Measurements from ENCODE around the gene SDK1.

SDK1 gene

DNA sequence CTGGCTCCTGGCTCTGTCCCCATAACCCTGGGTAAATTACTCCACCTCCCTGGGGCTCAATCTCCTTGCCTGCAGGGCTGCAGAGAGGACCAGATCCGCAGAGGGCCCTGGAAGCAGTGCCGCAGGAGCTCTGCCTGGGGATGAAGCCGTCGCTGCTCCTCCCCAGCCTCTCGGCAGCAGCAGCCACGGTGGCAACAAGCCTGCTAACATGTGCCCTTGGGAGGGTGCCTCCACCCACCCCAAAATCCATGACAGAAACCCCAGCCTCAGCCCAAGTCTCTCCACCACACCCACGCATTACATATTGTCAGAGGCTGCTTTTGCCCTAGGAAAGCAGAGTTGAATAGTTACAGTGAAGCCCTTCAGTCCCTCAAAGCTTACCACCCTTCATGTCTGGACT, 894.6 kb downstream of the SDK1 start:
- no peak for DNase-seq (ENCODE audit: low read depth in 2 of 2)

DNA sequence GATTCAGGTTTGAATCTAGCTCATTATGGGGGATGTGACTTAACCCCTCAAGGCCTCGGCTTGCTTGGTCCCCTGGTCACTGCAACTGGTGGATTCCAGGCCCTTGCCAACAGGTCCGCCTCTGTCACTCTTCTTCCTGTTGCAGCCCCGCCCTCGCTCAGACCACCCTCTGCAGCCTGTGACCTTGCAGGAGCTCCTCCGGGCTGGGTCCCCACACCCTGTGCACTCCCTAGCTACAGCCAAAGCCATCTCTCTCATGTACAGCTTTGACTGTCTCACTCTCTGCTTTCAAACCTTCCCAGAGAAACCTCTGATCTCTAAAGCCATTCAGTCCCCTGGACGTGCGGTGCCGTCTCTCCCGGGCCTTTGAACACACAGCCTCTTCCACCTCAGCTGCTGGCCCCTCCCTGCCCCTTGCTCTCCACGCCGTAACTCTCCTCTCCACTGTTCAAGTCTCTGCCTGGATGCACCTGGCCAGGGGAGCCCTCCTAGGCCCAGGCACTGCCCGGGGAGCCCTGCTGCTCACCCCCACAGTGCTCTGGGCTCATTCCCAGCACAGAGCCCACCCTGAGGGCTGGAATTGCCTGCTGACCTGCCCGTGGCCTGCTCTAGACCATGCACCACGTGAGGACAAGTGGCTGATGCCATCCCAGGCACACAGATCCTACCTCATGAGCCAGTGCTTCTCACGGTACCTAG, 895.2 kb downstream of the SDK1 start:
- no peak for DNase-seq (ENCODE audit: low read depth in 2 of 2)

DNA sequence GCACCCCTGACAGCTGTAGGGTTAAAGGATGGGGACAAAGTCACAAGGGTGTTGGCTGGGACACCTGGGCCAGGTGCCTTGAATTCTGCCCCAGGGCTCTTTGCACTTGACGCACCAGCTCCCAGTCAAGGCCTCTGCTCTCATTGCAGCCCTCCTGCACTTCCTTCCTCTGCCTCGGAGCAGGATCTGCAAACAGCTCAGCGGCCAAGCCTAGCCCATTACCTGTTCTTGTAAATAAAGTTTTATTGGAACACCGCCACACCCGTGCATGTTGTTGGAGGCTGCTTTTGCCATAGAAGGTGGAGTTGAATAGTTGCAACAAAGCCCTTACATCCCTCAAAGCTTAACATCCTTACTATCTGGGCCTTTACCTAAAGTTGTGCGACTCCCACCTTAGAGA, 897.2 kb downstream of the SDK1 start:
- DNase-seq (ENCODE audit: low read depth in 2 of 2) = no peak

DNA sequence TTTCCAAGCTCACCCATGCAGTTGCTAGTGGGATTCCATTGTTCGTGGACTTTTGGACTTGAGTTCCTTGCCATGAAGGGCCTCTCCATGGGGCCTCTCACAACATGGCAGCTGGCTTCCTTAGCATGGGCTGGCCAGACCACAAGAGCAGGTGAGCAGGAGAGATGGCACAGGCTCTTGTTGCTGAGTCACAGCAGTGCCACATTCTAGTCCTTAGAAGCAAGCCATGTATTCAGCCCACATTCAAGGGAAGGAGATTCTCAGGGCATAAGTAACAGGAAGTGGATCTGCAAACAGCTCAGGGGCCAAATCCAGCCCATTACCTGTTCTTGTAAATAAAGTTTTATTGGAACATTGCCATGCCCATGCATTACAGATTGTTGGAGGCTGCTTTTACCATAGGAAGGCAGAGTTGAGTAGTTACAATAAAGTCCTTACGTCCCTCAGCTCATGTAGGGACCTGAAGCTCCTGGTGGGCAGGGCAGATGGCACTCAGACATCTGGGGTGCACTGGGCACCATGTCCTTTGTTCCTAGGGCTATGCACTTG, 899.6 kb downstream of the SDK1 start:
- no peak for DNase-seq (ENCODE audit: low read depth in 2 of 2)

DNA sequence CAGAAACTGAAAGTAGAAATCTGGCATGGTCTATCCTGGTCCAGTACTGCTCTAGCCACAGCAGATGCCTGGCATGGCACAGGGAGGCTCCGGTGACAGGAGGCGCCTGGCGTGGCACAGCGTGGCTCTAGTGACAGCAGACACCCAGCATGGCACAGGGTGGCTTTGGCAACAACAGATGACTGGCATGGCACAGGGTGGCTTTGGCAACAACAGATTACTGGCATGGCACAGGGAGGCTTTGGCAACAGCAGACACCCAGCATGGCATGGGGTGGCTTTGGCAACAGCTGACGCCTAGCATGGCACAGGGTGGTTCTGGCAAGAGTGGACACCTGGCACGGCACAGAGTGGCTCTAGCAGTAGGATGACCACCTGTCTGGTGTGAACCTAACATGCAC, 900.5 kb downstream of the SDK1 start:
- no peak for DNase-seq (ENCODE audit: low read depth in 2 of 2)

DNA sequence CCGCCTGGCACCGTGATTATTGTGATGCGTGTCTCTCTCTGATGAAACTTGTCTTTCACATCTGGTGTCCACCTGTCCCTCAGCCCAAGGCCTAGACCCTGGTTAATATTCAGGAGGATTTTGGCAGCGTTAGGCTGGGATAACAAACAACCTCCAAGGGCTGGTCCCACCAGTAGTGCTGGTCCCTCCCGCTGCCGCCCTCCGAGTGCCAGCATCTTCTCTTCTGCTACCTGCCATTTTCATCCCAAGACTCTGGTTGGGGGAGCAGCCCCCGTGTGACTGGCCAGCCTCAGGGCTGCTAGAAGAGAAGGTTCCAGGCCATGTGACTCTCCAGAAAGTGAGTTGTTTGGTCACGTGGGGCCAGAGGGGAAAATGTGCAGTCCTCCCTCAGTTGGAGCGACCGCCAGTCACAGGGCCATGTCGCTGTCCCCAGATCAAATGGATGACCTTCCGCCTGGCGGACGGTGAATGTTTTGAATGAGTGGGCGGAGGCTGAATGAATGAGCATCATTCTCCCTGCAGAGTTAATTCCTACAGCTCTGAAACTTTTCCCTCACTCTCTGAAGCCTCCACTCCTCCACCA, 901.2 kb downstream of the SDK1 start:
- no peak for DNase-seq (ENCODE audit: low read depth in 2 of 2)

DNA sequence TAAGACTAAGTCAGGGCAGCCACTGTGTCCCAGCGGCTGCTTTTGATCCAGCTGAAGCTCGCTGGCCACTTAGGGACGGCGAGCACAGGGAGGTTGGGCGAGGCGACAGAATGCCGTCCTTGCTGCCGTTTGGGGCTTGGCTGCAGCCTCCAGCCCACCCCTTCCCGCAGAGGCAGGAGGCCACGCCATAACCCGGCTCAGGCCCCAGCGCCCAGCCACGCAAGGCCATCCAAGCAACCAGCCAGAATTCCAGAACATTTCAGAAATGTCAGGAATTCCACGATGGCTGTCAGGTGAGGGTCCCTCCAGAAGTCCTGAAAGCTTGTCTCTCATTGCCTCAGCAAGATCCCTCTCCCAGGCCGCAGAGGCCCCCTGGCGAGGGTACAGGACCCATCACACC, 901.9 kb downstream of the SDK1 start:
- DNase-seq (ENCODE audit: low read depth in 2 of 2) = no peak

DNA sequence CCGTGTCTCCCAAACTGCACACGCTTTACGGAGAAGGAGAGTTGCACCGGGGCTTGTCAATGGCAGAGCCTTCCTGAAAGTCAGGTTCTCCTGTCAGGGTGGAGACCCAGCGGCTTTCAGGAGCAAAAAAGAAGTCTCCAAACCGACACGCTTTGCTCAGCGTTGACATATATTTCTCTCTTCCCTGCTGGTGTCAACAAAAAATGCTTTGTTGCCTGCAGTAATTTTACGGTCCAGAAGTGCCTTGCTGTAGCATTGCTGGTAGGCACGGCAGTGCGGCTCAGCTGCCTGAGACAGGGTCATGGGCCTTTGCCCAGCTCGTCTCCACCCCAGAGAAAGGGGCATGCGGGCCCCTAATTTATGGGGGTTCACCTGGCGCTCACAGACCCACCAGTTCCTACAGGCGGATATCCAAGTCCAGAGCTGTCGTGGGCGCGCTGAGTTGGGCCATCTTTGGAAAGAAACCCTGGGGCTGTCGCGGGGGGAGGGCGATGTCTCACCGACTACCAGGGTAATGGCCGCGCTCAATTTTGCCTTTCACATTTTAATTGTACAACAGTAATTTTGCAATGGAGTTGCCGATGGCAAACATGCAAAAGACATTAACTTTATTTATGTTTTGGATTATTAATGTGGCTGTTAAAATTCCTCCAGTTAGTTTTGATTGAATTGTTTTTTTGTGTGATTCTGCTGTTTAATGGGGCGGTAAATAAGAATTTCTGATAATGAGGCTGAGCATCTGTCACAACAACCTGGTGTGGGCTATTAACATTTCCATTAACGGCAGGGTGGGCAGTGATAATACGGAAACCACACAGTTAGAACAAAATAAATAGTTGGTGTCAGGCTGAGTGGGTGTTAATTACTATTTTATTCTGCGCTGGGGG, 902.8 kb downstream of the SDK1 start:
- no peak for DNase-seq (ENCODE audit: low read depth in 2 of 2)

DNA sequence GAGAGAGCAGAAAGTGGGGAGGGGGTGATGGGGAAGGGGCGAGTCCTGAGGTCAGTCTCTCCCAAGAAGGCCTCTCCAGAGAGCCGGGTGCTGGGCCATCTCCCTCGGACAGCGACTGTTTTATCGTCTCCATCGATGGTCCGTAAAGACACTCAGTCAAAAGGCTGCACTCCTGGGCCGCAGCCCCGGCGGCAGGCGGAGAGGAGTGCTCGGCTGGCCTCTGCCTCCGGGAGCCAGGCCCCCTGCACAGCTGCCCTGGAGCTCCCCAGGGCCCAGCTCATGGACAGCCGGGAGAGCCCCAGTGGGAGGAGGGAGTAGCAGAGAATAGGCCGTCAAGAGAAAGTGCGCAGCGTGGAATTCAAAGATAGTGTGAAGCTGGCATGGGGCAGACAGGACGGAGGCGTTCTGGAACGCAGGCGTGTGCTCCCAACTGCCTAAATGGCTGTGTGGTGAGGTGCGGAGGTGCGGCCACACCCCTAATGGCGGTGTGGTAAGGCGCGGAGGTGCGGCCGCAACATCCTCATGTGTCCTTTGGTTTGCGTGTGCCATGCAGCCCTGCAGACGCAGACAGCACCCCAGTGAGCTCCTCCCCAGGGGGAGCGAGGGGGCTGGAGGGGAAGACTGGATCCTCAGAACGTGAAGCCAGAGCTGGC, 903.6 kb downstream of the SDK1 start:
- peak in 1 of 2 experiments; percentile 19 for DNase-seq (ENCODE audit: low read depth in 2 of 2)

DNA sequence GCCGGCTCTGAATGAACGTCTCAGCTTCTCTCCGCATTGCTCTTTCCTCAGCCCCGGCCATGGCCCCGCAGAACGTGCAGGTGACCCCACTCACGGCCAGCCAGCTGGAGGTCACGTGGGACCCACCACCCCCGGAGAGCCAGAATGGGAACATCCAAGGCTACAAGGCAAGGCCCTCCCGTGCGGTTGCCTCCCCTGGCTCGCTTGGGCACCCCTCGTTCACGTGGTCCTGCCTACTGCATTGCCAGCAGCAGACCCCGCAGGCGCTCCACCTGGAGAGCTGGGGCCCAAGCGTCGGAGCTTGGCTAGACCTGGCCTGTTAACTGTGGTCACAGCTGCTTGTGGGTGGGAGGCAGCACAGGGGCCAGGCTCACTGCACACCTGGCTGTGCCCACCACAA, 904.8 kb downstream of the SDK1 start:
- DNase-seq (ENCODE audit: low read depth in 2 of 2) = no peak

DNA sequence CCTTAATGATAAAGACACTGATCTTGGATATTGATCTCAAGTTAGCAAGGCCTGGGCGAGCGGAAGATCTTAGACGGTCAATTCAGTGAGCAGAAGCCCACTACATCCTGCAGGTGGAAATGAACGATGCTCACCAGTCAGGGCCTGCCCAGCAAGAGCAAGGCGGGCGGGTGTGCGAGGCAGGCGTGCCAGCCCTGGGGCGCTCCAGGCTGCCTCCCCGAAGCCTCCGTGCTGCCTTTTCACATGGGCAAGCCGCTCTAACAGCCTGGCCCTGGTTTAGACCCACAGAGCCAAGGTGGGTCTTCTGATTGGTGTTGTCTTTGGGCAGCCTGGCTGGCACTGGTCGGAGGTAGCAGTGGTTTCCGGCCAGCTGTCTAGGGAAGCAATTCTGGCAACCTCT, 906.0 kb downstream of the SDK1 start:
- DNase-seq (ENCODE audit: low read depth in 2 of 2) = no peak

DNA sequence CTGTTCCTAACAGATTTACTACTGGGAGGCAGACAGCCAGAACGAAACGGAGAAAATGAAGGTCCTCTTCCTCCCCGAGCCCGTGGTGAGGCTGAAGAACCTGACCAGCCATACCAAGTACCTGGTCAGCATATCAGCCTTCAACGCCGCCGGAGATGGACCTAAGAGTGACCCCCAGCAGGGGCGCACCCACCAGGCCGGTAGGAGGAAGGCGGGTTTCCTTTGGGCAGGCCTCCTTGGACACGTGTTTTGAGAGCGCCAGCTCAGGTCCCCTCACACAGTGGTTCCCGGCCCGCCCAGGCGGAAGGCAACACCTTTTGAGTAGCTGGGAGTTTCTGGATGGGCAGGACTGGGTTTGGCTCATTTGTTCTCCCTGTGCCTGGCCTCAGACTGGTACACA, 907.0 kb downstream of the SDK1 start:
- no peak for DNase-seq (ENCODE audit: low read depth in 2 of 2)

DNA sequence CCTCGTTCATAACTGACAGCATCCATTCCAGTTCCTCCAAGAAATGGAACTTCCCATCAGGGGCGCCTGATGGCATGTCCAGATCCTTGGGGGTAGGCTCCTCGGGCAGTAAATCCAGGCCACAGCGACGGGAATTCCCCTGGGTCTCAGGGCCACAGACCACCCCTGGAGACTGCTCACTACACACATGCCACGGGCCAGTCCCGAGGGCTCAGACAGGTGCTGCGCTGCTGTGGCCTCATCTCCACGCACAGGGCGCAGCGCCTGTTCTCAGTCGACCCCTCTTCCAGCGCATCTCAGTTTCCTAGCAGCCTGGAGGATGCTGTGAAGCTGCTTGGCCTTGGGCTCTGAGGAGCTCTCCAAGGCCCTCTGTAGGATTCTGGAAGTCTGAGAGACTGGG, 907.5 kb downstream of the SDK1 start:
- DNase-seq (ENCODE audit: low read depth in 2 of 2) = no peak

DNA sequence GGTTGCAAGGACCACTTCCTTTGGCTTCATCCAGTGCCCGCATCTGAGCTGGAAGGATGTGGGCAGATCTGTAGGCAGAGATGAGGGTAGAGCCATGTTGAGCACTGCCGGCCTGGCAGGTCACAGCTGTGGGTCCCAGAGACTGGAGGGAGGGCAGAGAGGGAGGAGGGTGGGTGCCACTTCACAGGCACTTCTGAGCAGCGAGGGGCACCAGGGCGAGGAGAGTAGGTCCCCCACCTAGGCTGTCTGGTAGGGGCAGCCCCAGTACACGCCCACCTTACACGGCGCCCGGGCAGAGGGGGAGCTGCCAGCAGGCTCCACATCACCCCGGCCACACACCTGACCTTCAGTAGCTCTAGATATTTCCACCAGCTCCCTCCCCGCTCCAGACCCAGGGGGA, 908.1 kb downstream of the SDK1 start:
- DNase-seq (ENCODE audit: low read depth in 2 of 2) = no peak

DNA sequence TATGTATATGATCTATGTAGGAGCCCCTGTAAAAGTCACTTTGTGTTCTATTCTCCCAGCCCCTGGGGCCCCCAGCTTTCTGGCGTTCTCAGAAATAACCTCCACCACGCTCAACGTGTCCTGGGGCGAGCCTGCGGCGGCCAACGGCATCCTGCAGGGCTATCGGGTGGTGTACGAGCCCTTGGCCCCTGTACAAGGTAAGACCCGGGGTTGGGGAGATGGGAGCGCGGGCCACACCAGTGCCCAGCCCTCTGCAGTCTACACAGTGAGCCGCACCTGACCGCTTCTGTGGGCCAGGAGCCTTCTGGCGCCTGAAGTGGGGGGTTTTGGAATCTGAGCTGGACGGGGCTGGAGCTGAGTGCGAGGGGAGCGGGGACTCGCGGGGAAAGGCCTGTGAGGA, 908.9 kb downstream of the SDK1 start:
- DNase-seq (ENCODE audit: low read depth in 2 of 2) = no peak

DNA sequence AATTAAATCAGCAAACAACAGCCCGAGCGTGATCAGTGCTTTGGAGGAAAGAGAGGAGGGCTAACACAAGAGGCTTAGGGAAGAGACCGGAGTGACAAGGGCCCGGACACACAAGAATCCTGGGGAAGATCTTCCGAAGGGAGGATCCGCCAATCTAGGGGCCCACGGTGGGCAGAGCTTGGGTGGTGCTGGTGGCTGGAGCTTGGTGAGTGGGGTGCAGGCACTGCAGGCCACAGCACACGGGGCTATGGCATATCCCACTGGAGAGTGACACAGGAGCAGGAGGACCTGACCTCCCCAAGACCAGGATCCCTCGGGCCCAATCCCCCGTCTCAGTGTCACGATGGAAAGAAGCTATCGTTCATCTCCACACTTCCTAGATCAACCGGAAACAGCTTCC, 909.8 kb downstream of the SDK1 start:
- DNase-seq (ENCODE audit: low read depth in 2 of 2) = no peak

DNA sequence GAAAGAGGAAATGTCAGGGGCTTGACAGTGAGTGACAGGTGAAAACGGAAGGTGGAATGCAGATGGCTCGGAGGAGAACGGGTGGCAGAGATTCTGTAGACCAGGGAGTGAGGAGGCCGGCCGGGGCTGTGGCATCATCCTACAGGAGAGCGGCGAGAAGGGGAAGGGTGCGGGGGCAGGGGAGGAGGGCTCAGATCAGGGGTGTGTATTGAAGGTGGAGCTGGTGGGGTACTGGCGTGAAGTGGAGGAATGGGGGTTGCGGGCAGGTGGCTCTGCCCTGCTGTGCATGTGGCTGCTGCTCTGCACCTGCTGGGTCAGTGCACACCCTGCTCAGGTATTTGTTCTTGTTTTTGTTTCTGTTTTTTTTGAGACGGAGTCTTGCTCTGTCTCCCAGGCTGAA, 910.2 kb downstream of the SDK1 start:
- DNase-seq (ENCODE audit: low read depth in 2 of 2) = no peak

DNA sequence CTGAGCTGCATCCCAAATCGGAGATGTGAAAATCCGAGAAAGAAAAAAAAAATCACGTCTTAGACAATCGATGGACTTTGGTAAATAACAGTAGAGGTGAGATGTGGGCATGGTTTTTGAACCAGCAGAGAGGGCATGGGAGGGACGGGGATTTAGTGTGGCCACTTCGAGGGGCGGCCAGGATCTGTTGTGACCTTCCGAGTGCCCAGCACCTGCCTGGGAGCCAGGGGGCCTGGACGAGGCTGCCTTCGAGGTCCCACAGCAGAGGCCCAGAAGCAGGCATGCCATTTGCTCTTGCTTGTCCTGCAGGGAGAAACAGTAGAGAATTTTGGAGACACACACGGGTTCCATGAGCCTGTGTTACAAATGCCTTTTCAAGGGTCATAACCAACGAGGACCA, 911.3 kb downstream of the SDK1 start:
- DNase-seq (ENCODE audit: low read depth in 2 of 2) = no peak

DNA sequence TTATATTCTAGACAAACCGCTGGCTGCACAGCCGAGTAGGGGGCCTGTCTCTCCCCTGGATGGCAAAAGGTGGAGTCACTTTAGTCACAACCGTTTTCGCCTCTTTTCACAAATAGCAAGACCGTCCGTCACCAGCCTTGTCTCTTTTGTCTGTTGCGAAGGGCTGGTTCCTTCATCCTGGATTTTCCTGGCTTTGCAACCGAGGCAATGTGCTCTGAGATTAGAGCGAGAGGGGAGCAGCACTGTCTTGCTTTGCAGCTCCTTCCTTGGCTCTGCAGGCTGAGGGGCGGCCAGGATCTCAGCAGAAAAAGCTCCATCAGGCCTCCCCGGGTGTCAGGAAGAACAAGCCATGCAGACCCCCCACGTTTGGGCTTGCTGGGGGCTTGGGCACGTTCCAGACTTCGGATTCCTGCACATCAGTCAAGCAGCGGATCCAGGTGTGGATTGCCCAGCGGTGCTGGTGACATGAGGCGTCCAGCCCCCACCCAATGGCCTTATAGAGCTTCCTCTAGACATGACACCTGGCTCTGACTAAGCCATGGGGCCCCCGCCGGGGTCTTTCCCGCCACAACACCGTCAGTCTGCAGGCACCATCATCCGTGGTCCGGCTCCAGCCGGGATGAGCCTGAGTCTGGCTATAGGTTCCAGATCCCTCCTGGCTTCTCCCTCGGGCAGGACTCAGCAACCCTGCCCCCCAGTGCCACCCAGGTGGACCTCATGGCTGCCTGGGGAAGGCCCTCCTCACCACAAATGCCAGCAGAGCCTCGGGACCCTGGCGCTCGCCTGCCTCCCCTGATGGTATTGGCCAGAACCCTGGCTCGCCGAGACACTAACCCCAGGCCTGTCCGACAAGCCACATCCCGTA, 913.5 kb downstream of the SDK1 start:
- DNase-seq (ENCODE audit: low read depth in 2 of 2) = no peak

DNA sequence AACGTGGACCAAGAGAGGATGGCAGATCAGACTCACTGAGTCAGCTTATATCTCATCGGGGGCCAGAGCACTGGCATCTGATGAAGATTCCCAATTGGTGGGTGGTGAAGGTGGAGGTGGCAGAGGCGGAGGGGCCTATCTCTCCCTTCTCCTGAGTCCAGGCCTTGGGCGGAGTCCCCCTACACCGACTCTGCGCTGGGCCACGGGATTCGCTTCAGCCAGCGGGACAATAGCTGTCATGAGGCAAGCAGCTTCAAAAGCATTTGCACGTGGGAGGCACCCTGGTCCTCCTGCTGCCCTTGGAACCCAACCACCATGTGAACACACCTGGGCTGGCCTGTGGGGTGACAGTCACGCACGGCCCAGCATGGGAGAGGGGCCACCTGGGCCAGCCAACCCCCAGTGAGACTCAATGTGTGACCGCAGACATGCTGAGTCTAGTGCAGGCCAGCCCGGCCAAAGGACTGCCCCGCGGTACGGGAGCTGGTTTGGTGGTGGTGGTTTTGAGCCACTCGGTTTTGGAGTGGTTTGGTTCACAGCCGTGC, 914.2 kb downstream of the SDK1 start:
- no peak for DNase-seq (ENCODE audit: low read depth in 2 of 2)

DNA sequence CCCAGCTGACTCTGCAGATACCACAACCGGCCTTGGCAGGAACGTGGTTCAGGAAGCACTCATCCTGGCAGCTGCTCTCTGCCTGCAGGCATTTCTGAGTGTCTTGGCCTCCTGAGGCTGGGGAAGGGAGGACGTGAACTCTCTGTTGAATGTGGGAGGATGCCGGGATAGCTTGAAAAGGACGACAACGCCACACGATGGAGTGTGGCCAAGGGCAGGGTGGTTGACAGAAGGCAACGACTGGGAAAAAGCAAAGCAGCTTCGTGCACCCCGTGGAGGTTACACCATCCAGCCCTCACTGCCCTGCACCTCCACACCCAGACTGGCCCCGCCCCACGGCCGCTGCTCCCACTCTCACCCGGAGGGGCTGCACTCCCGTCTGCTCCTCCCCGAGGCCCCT, 915.0 kb downstream of the SDK1 start:
- DNase-seq (ENCODE audit: low read depth in 2 of 2) = no peak

Measured in stimulated activated CD4-positive, alpha-beta T cell treated with anti-CD3 and anti-CD28 coated beads, Interleukin-12 subunit alpha, Interleukin-12 subunit beta, amount 100 ng/mL, for 24 hours (primary cell).